AG04450 (cell line): ENCODE results near the gene MYF6. TPM values are rescaled to one million over a fixed set of nuclear protein-coding genes. Genes with fewer than 3 reads are reported as not detected.

ENCODE experiments used
- CTCF ChIA-PET: fragments of 300-600, 350-600 bp; formaldehyde crosslinking; extraction: SDS; loops from one replicate; lab custom pipeline; 2022; ENCODE audit warnings: antibody characterized with exemption, inconsistent platforms; lab: Charles Lee
- POLR2A ChIA-PET: fragments of 350-600 bp; formaldehyde crosslinking; extraction: SDS; loops from one replicate; lab custom pipeline; 2021; ENCODE audit warnings: antibody characterized with exemption, inconsistent platforms; lab: Yijun Ruan, JAX
- DNase-seq: peaks from one replicate; pipeline ENCODE4 v3.0.0-alpha.2; 2011; ENCODE audit warnings: low read depth, low spot score
- H3K27ac ChIP-seq: one replicate; pipeline ENCODE4 v1.5.1; 2012; ENCODE audit warnings: low read depth, low read length, control low read depth
- H3K27me3 ChIP-seq: one replicate; pipeline ENCODE4 v1.6.0; 2012; ENCODE audit warnings: low read length; ENCODE audit not compliant: control insufficient read depth, insufficient read depth
- H3K4me3 ChIP-seq: 2 replicates; pipeline ENCODE4 v1.5.1; 2011; ENCODE audit warnings: mild to moderate bottlenecking, low read depth, low read length, control low read depth
- H3K9me3 ChIP-seq: 2 replicates; pipeline ENCODE4 v1.5.1; 2012; ENCODE audit warnings: low read length; ENCODE audit not compliant: control insufficient read depth, insufficient read depth
- polyA plus RNA-seq: library from polyadenylated mRNA; depleted of rRNA; stranded (reverse); fragments of >200 nt; gene quantifications from 2 replicates; pipeline ENCODE4 v1.2.3, GENCODE V29; 2011
- TF ChIP-seq, protein P1 (sequence below): IDR thresholded peaks from 2 replicates; pipeline ENCODE4 v1.5.1; 2011; ENCODE audit warnings: low read depth, low read length, control low read depth, inconsistent platforms

Gene MYF6
- polyA plus RNA-seq, 1 experiment: not detected

DNA sequence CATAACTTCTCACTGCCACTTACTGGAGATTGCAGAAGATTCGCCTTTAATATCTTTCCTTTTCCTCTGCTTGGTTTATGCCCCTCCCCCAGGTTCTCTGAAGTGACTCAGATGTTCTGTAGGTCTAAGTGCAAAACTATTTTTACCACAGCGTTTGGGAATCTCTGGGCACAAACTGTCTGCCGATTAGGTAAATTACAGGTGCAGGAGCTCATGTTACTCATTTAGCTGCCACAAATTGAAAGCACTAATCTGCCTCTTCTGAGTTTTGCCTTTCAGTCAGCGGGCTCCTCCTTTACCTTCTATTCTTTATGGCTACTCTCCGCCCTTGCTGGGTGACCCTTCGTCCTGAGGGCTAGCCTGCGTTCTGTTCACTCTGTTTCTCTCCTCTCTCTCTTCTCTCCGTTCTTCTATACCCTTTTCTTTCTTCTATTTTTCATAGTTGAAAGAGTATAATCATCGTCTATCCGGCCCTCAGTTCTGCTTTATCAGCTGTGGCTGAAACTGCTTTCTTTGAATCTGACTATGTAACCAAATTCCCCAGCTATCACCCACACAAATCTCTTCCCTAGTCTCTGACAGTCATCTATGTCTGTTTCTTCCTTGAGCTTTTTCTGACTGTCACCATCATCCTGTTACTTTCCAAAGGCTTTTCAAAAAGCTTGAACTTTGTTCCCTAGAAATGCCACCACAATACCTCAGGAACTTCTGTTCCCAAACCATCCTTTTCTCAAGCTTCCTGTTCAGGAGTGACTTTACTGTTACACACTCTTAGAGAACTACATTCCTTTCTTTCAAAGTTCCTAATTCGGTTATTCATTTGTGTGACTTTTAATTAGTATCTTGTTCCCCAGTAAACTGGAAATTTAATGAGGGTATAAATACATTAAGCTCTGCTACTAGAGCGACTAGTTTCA is 4.3 kb upstream of the MYF6 start:
- POLR2A ChIA-PET: no interaction called here
- Histone ChIP-seq H3K27me3 (no peaks in the 10 kb centered on the region), H3K4me3 (peak overlapping the region; percentile 14; the same call in 1 of the 2 replicates), H3K27ac (peak overlapping the region; percentile 41), H3K9me3 (peaks cover 6% of the 10 kb centered on the region; the same call in 1 of the 2 replicates)
- peak; percentile 16 for DNase-seq
- TF ChIP-seq, protein P1, sequence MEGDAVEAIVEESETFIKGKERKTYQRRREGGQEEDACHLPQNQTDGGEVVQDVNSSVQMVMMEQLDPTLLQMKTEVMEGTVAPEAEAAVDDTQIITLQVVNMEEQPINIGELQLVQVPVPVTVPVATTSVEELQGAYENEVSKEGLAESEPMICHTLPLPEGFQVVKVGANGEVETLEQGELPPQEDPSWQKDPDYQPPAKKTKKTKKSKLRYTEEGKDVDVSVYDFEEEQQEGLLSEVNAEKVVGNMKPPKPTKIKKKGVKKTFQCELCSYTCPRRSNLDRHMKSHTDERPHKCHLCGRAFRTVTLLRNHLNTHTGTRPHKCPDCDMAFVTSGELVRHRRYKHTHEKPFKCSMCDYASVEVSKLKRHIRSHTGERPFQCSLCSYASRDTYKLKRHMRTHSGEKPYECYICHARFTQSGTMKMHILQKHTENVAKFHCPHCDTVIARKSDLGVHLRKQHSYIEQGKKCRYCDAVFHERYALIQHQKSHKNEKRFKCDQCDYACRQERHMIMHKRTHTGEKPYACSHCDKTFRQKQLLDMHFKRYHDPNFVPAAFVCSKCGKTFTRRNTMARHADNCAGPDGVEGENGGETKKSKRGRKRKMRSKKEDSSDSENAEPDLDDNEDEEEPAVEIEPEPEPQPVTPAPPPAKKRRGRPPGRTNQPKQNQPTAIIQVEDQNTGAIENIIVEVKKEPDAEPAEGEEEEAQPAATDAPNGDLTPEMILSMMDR: no peak
- CTCF ChIA-PET: no interaction called here

GRCh38 chr12:80704420-80704819 is 3.0 kb upstream of the MYF6 start:
- no peaks in the 10 kb centered on the region for H3K27me3 ChIP-seq
- no peak overlapping the region for H3K4me3 ChIP-seq
- CTCF ChIA-PET: no interaction called here
- DNase-seq: no peak
- H3K27ac ChIP-seq: no peak overlapping the region
- H3K9me3 ChIP-seq: peaks cover 12% of the 10 kb centered on the region; the same call in 1 of the 2 replicates
- POLR2A ChIA-PET: no interaction called here
- TF ChIP-seq, protein P1: no peak

DNA sequence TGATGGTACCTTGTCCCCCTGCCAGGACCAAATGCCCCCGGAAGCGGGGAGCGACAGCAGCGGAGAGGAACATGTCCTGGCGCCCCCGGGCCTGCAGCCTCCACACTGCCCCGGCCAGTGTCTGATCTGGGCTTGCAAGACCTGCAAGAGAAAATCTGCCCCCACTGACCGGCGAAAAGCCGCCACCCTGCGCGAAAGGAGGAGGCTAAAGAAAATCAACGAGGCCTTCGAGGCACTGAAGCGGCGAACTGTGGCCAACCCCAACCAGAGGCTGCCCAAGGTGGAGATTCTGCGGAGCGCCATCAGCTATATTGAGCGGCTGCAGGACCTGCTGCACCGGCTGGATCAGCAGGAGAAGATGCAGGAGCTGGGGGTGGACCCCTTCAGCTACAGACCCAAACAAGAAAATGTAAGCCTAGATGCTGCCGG is 410 bp downstream of the MYF6 start:
- Histone ChIP-seq H3K27me3 (no peaks in the 10 kb centered on the region), H3K9me3 (peaks cover 12% of the 10 kb centered on the region; the same call in 1 of the 2 replicates), H3K4me3 (no peak overlapping the region), H3K27ac (no peak overlapping the region)
- TF ChIP-seq, protein P1: no peak
- no peak for DNase-seq
- ChIA-PET CTCF (no interaction called here), POLR2A (no interaction called here)

- CTCF ChIA-PET: no interaction called here
- Histone ChIP-seq H3K27ac (no peak overlapping the region), H3K9me3 (peaks cover 12% of the 10 kb centered on the region; the same call in 1 of the 2 replicates), H3K4me3 (no peak overlapping the region), H3K27me3 (no peaks in the 10 kb centered on the region)
- POLR2A ChIA-PET: no interaction called here
- TF ChIP-seq, protein P1: no peak
- DNase-seq: no peak
Observed at GRCh38 chr12:80708259-80708974, 983 bp downstream of the MYF6 start.
